GM13976 (cell line): ENCODE results near the gene EREG.

ENCODE experiments used
- DNase-seq: peaks from one replicate; pipeline ENCODE4 v3.0.0; 2012; ENCODE audit warnings: low spot score
- in situ Hi-C: fragments of 300-500 bp; cut with MboI; formaldehyde crosslinking; loops from one replicate; pipeline ENCODE4 v1.12.0; 2022; ENCODE audit warnings: low sequenced_read_pairs, mixed read lengths, inconsistent platforms; ENCODE audit not compliant: unreplicated experiment
- TF ChIP-seq, protein P1 (sequence below): IDR thresholded peaks from 2 replicates; pipeline ENCODE4 v1.5.1; 2012; ENCODE audit warnings: borderline replicate concordance, mild to moderate bottlenecking; ENCODE audit not compliant: insufficient read depth; ENCODE audit errors: extremely low read depth, missing control alignments, control extremely low read depth

The EREG gene

DNA sequence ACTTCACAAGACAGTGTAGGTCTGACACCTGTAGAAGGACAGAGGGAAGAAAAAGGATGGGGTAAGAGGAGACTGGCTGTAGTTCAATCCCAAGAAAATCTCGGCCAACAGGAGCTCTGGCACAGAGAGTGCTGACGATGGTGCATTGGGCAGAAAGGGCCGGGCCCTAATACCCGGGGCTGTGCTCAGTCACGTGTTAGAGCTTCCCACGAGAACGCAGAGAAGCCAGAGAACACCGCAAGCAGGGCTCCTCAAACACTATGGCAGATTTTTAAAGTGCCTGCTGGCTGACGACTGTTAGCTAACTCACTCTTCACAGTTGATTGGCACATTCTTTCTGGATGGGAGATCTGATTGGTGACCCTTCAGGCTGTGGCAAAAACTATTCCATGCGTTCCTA is 35.5 kb downstream of the EREG start:
- DNase-seq: no peak
- in situ Hi-C loops: no loop called here
- TF ChIP-seq, protein P1, sequence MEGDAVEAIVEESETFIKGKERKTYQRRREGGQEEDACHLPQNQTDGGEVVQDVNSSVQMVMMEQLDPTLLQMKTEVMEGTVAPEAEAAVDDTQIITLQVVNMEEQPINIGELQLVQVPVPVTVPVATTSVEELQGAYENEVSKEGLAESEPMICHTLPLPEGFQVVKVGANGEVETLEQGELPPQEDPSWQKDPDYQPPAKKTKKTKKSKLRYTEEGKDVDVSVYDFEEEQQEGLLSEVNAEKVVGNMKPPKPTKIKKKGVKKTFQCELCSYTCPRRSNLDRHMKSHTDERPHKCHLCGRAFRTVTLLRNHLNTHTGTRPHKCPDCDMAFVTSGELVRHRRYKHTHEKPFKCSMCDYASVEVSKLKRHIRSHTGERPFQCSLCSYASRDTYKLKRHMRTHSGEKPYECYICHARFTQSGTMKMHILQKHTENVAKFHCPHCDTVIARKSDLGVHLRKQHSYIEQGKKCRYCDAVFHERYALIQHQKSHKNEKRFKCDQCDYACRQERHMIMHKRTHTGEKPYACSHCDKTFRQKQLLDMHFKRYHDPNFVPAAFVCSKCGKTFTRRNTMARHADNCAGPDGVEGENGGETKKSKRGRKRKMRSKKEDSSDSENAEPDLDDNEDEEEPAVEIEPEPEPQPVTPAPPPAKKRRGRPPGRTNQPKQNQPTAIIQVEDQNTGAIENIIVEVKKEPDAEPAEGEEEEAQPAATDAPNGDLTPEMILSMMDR: no peak

DNA sequence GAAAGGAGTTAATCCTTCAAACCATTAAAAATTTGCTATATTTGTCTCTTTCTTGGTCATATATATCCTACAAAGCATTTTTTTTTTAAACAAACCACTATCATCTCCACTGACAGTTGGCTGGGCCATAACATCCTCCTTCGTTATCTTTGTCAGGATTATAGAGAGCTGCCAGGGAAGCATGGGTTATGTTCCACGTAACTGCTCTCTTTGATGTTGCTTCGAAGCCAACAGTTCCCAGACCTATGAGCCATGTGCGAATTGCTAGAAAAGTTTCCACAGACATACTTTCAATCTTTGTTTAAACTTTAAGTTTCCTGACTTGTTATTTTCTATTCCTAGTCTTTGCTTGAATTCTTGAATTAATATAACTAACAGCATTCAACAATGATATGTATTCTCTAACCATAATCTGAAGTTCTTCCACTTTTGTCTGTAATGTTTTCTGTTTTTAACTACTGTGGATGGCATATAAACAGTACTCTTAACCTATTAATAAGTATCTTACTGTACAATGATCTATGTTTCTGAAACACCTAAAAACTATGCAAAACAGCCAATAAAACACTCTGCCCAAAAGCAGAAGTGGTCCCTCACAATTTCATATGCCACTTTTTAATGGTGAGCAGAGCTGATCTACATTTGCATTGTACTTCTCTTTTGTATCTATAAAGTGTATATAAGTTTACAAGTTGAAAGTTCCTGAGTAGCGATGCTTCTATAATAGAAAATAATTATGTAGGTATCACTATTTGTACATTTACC is 37.9 kb downstream of the EREG start:
- in situ Hi-C loops: no loop called here
- TF ChIP-seq, protein P1: no peak
- no peak for DNase-seq

DNA sequence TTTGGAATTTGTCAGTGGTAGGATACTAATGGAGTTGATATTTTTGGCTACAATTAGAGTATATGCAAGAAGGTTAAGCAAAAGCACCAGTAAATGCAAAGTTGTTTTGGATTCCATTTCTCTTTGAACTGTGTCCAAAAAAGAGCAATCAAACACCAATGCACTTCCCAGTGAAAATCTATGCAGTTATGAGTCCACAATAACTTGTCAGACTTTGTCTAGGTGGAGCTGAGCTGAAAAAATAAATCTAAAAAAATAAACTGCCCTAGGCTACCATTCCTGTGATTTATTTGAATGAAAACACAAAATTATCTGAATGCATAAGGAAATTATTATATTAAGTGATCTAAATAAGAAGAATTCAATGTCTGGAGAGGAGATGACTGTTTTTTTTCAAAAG is 42.9 kb downstream of the EREG start:
- TF ChIP-seq, protein P1: no peak
- DNase-seq: no peak
- in situ Hi-C loops: no loop called here

DNA sequence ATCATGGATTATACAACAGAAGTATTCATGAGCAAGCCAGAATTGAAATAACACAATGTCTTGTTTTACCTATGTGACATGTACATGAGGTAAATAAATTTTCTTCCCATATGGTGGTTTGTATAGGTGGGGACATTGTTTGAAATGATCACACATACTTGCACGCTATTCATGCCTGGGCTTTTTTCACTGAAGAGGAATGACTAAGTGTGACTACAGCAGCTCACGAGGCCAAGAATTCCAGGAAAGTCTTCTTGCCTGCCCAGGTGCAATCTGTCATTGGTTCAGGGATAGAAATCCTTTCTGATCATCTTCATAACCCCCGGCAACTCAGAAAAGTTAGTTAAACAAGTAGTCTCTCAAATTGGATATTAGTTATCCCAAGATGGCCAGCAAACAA is 43.7 kb downstream of the EREG start:
- in situ Hi-C loops: no loop called here
- no peak for DNase-seq
- TF ChIP-seq, protein P1: no peak

DNA sequence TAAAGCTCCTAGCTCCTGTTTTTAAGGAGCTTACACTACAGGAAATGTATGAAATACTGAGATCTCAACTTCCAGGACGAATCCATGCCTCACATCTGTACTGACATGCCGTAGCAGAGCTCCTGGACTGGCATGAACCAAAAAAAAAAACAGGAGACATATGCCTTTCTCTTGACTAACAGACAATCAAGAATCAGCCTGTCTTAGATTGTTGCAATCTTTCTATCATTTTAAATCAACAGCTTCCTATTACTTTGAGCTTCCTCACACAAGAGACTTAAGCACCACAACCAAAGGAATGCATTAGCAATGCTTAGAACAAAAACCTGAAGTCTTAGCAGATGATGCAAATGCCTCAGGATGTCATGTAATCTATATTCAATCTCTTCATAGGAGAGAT is 45.3 kb downstream of the EREG start:
- in situ Hi-C loops: no loop called here
- no peak for DNase-seq
- TF ChIP-seq, protein P1: no peak

DNA sequence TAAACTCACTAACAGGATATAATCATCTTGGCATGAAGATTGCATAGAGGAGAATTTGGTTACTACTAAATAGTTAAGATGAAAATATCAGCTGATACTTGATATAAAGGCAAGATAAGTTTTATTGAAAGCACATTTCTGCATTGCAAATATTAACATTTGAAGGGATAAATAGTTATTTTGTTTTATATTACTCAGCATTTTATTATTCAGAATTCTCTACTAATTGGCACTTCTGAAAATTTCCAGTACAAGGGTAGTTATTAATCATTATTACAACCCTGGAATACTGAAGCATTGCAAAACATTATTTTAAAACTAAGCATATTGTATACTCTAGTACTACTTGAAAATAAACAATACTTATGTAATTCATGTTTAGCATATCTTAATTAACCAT is 47.3 kb downstream of the EREG start:
- TF ChIP-seq, protein P1: no peak
- no peak for DNase-seq
- in situ Hi-C loops: no loop called here
